GM19043 (cell line): ENCODE measurements around the gene ENDOD1.
"Not testable (repeated sequence)": the region's sequence is repeated elsewhere in the genome, so short reads cannot be mapped to it uniquely, and the experiment has no call there.

Experiments
- ATAC-seq: cut with Tn5 transposase; IDR thresholded peaks from one replicate; pipeline ENCODE4 v1.9.1; 2021; ENCODE audit warnings: low read depth; ENCODE audit not compliant: unreplicated experiment

The ENDOD1 gene

GRCh38 chr11:95100856-95101507 is 11.3 kb downstream of the ENDOD1 start:
- no peak for ATAC-seq

- no peak for ATAC-seq
Measured at GRCh38 chr11:95101935-95102334, 12.3 kb downstream of the ENDOD1 start.

- no peak for ATAC-seq
Measured at GRCh38 chr11:95102733-95103132, 13.1 kb downstream of the ENDOD1 start.

- no peak for ATAC-seq
Measured at GRCh38 chr11:95103701-95104100, 14.1 kb downstream of the ENDOD1 start.

- no peak for ATAC-seq
Measured at GRCh38 chr11:95104121-95104830, 14.6 kb downstream of the ENDOD1 start.

- no peak for ATAC-seq
Measured at GRCh38 chr11:95104856-95105255, 15.2 kb downstream of the ENDOD1 start.

GRCh38 chr11:95108159-95108611 is 18.5 kb downstream of the ENDOD1 start:
- ATAC-seq, result no peak

GRCh38 chr11:95108671-95109551 is 19.3 kb downstream of the ENDOD1 start:
- ATAC-seq, result no peak

- ATAC-seq, result not testable (repeated sequence)
Measured at GRCh38 chr11:95111471-95111870, 21.8 kb downstream of the ENDOD1 start.

- ATAC-seq, result no peak
Measured at GRCh38 chr11:95111923-95112540, 22.4 kb downstream of the ENDOD1 start.

- no peak for ATAC-seq
Measured at GRCh38 chr11:95115597-95115996, 26.0 kb downstream of the ENDOD1 start.

- ATAC-seq, result no peak
Measured at GRCh38 chr11:95119361-95120060, 29.9 kb downstream of the ENDOD1 start.

GRCh38 chr11:95121698-95122097 is 32.1 kb downstream of the ENDOD1 start:
- ATAC-seq, result no peak

GRCh38 chr11:95123556-95123955 is 33.9 kb downstream of the ENDOD1 start:
- ATAC-seq, result no peak

GRCh38 chr11:95128602-95129001 is 39.0 kb downstream of the ENDOD1 start:
- ATAC-seq, result no peak

- no peak for ATAC-seq
Measured at GRCh38 chr11:95132956-95133355, 43.3 kb downstream of the ENDOD1 start.

GRCh38 chr11:95134491-95134890 is 44.8 kb downstream of the ENDOD1 start:
- no peak for ATAC-seq

GRCh38 chr11:95135155-95135554 is 45.5 kb downstream of the ENDOD1 start:
- ATAC-seq, result no peak

GRCh38 chr11:95135880-95136279 is 46.2 kb downstream of the ENDOD1 start:
- ATAC-seq, result no peak

GRCh38 chr11:95136747-95137146 is 47.1 kb downstream of the ENDOD1 start:
- not testable (repeated sequence) for ATAC-seq
